Type B pancreatic cell (in vitro differentiated cells): Measurements from ENCODE around the gene CDK19. TPM values are rescaled to one million over a fixed set of nuclear protein-coding genes. Genes with fewer than 3 reads are reported as not detected.

ENCODE experiments used
- DNase-seq: peaks from one replicate; pipeline ENCODE4 v3.0.0; 2021; ENCODE audit warnings: mixed read lengths; ENCODE audit not compliant: unreplicated experiment; ENCODE audit errors: extremely low spot score
- H3K27ac Mint-ChIP-seq: 2 replicates; pipeline ENCODE4 v1.8.0; 2021; ENCODE audit warnings: mild to moderate bottlenecking, mixed read lengths
- H3K27me3 Mint-ChIP-seq: 2 replicates; pipeline ENCODE4 v1.8.0; 2021; ENCODE audit warnings: mixed read lengths
- H3K36me3 Mint-ChIP-seq: 2 replicates; pipeline ENCODE4 v1.8.0; 2021; ENCODE audit warnings: mixed read lengths
- H3K4me1 Mint-ChIP-seq: one replicate; pipeline ENCODE4 v1.8.0; 2021; ENCODE audit warnings: mixed read lengths; ENCODE audit not compliant: unreplicated experiment
- H3K4me3 Mint-ChIP-seq: 2 replicates; pipeline ENCODE4 v1.8.0; 2021; ENCODE audit warnings: mild to moderate bottlenecking, mixed read lengths
- H3K9me3 Mint-ChIP-seq: 2 replicates; pipeline ENCODE4 v1.8.0; 2021; ENCODE audit warnings: mixed read lengths
- CTCF ChIP-seq: fragments of 200-600 bp; sonication (generic); conservative IDR thresholded peaks from 2 replicates; pipeline ENCODE4 v1.5.0; 2021; ENCODE audit warnings: antibody characterized with exemption, mild to moderate bottlenecking
- total RNA-seq: library from RNA; stranded (reverse); gene quantifications from 2 replicates; pipeline ENCODE4 v1.2.1, GENCODE V29; 2021; ENCODE audit warnings: low replicate concordance

CDK19 gene
- total RNA-seq, 1 donor from 2014 or later = 27.2 TPM

- Mint-ChIP-seq H3K36me3 (peaks cover 4% of the 10 kb centered on the region), H3K27ac (peak overlapping the region; percentile 61), H3K9me3 (no peaks in the 10 kb centered on the region), H3K4me3 (no peak overlapping the region), H3K27me3 (no peaks in the 10 kb centered on the region), H3K4me1 (peaks cover 13% of the 10 kb centered on the region)
- no peak for TF ChIP-seq CTCF
- no peak for DNase-seq
These were observed 126.5 kb downstream of the CDK19 start for GRCh38 chr6:110688661-110689268.

GRCh38 chr6:110687326-110687725 lies 127.9 kb downstream of the CDK19 start:
- Mint-ChIP-seq H3K4me1 (peaks cover 15% of the 10 kb centered on the region), H3K27ac (no peak overlapping the region), H3K4me3 (no peak overlapping the region), H3K36me3 (peaks cover 1% of the 10 kb centered on the region), H3K9me3 (no peaks in the 10 kb centered on the region), H3K27me3 (no peaks in the 10 kb centered on the region)
- no peak for DNase-seq
- no peak for TF ChIP-seq CTCF

GRCh38 chr6:110683241-110683640 lies 132.0 kb downstream of the CDK19 start:
- no peak for TF ChIP-seq CTCF

GRCh38 chr6:110682460-110682853 lies 132.8 kb downstream of the CDK19 start:
- Mint-ChIP-seq H3K9me3 (no peaks in the 10 kb centered on the region), H3K4me3 (no peak overlapping the region), H3K4me1 (peaks cover 13% of the 10 kb centered on the region), H3K27me3 (no peaks in the 10 kb centered on the region), H3K36me3 (no peaks in the 10 kb centered on the region), H3K27ac (peak overlapping the region; percentile 72)
- DNase-seq = no peak
- peak; percentile 81 for TF ChIP-seq CTCF

More at GRCh38 chr6:110683241-110683640, 132.0 kb downstream of the CDK19 start:
- H3K36me3 Mint-ChIP-seq = no peaks in the 10 kb centered on the region
- no peak overlapping the region for H3K4me3 Mint-ChIP-seq
- DNase-seq = no peak
- no peaks in the 10 kb centered on the region for H3K9me3 Mint-ChIP-seq
- H3K27me3 Mint-ChIP-seq = no peaks in the 10 kb centered on the region
- peaks cover 13% of the 10 kb centered on the region for H3K4me1 Mint-ChIP-seq
- no peak overlapping the region for H3K27ac Mint-ChIP-seq

GRCh38 chr6:110681543-110682459 lies 133.5 kb downstream of the CDK19 start:
- H3K4me3 Mint-ChIP-seq = no peak overlapping the region
- no peaks in the 10 kb centered on the region for H3K9me3 Mint-ChIP-seq
- peaks cover 13% of the 10 kb centered on the region for H3K4me1 Mint-ChIP-seq
- TF ChIP-seq CTCF = no peak
- no peaks in the 10 kb centered on the region for H3K27me3 Mint-ChIP-seq
- H3K36me3 Mint-ChIP-seq = no peaks in the 10 kb centered on the region
- no peak for DNase-seq
- peak overlapping the region; percentile 72 for H3K27ac Mint-ChIP-seq
